Trophoblast cell (in vitro differentiated cells and primary cell): ENCODE measurements around the gene ARFIP1.

ENCODE experiments used
- DNase-seq, 2 donors: peaks; one replicate each; pipeline ENCODE4 v3.0.0-alpha.2; 2016
- H2AFZ ChIP-seq: 2 replicates; pipeline ENCODE4 v1.6.1; 2013; ENCODE audit warnings: low read length, moderate library complexity, mild to moderate bottlenecking; ENCODE audit not compliant: insufficient read depth, poor library complexity
- H2AK5ac ChIP-seq: 2 replicates; pipeline ENCODE4 v1.6.1; 2013; ENCODE audit warnings: mild to moderate bottlenecking, low read length
- H2BK120ac ChIP-seq: 2 replicates; pipeline ENCODE4 v1.6.1; 2013; ENCODE audit warnings: low read length, mild to moderate bottlenecking, moderate library complexity; ENCODE audit not compliant: insufficient read depth, poor library complexity
- H2BK12ac ChIP-seq: 2 replicates; pipeline ENCODE4 v1.6.1; 2013; ENCODE audit warnings: mild to moderate bottlenecking, low read length, moderate library complexity
- H2BK5ac ChIP-seq: 2 replicates; pipeline ENCODE4 v1.6.1; 2013; ENCODE audit warnings: low read length, low read depth, moderate library complexity, mild to moderate bottlenecking; ENCODE audit not compliant: poor library complexity
- H3K14ac ChIP-seq: 2 replicates; pipeline ENCODE4 v1.6.1; 2013; ENCODE audit warnings: mild to moderate bottlenecking, low read length
- H3K18ac ChIP-seq: 2 replicates; pipeline ENCODE4 v1.6.1; 2013; ENCODE audit warnings: mild to moderate bottlenecking, low read length
- H3K23ac ChIP-seq: 2 replicates; pipeline ENCODE4 v1.6.1; 2013; ENCODE audit warnings: low read length
- H3K27ac ChIP-seq: 2 replicates; pipeline ENCODE4 v1.5.1; 2013; ENCODE audit warnings: low read depth, mild to moderate bottlenecking, inconsistent platforms, low read length, moderate library complexity
- H3K27me3 ChIP-seq: 2 replicates; pipeline ENCODE4 v1.6.1; 2013; ENCODE audit warnings: inconsistent platforms, mild to moderate bottlenecking, low read length, moderate library complexity; ENCODE audit not compliant: insufficient read depth
- H3K36me3 ChIP-seq, 2 experiments: 1 replicate in 1 of 2; 2 replicates in 1 of 2; pipeline ENCODE4 v1.6.1; 2013; ENCODE audit warnings: low read length in 2 of 2, mild to moderate bottlenecking in 2 of 2, moderate library complexity in 1 of 2; ENCODE audit not compliant: insufficient read depth in 2 of 2, control insufficient read depth in 1 of 2
- H3K4ac ChIP-seq: 2 replicates; pipeline ENCODE4 v1.6.1; 2013; ENCODE audit warnings: low read depth, mild to moderate bottlenecking, low read length, moderate library complexity
- H3K4me1 ChIP-seq, 2 experiments: 1 replicate in 1 of 2; 2 replicates in 1 of 2; pipeline ENCODE4 v1.6.1; 2013; ENCODE audit warnings: low read length in 2 of 2, mild to moderate bottlenecking in 2 of 2, moderate library complexity in 1 of 2; ENCODE audit not compliant: insufficient read depth in 2 of 2, control insufficient read depth in 1 of 2
- H3K4me2 ChIP-seq: 2 replicates; pipeline ENCODE4 v1.6.1; 2013; ENCODE audit warnings: inconsistent platforms, mild to moderate bottlenecking, low read length, moderate library complexity
- H3K4me3 ChIP-seq: 2 replicates; pipeline ENCODE4 v1.5.1; 2013; ENCODE audit warnings: mild to moderate bottlenecking, low read depth, low read length, inconsistent platforms
- H3K79me1 ChIP-seq: one replicate; pipeline ENCODE4 v1.6.1; 2013; ENCODE audit warnings: low read length
- H3K79me2 ChIP-seq: 2 replicates; pipeline ENCODE4 v1.6.1; 2013; ENCODE audit warnings: low read length, mild to moderate bottlenecking; ENCODE audit not compliant: control insufficient read depth, insufficient read depth, poor library complexity
- H3K9ac ChIP-seq: 2 replicates; pipeline ENCODE4 v1.6.1; 2013; ENCODE audit warnings: mild to moderate bottlenecking, low read length
- H3K9me3 ChIP-seq: 2 replicates; pipeline ENCODE4 v1.6.1; 2013; ENCODE audit warnings: low read depth, mild to moderate bottlenecking, control low read depth, inconsistent platforms, low read length; ENCODE audit not compliant: insufficient read depth
- H4K12ac ChIP-seq: 2 replicates; pipeline ENCODE4 v1.6.1; 2013; ENCODE audit warnings: low read depth, mild to moderate bottlenecking, low read length, moderate library complexity
- H4K8ac ChIP-seq: 2 replicates; pipeline ENCODE4 v1.6.1; 2013; ENCODE audit warnings: low read depth, mild to moderate bottlenecking, low read length, moderate library complexity
- H4K91ac ChIP-seq: one replicate; pipeline ENCODE4 v1.6.1; 2013; ENCODE audit warnings: low read depth, mild to moderate bottlenecking, low read length, moderate library complexity
- WGBS: extraction: QIAGEN DNeasy Blood & Tissue Kit; methylation state at CpG from one replicate; pipeline ENCODE4 v1.1.7; 2013; ENCODE audit warnings: missing lambda C conversion rate; ENCODE audit not compliant: insufficient read length, insufficient coverage; ENCODE audit errors: extremely low coverage; 5-methylcytosine and 5-hydroxymethylcytosine counted together

Gene ARFIP1

DNA sequence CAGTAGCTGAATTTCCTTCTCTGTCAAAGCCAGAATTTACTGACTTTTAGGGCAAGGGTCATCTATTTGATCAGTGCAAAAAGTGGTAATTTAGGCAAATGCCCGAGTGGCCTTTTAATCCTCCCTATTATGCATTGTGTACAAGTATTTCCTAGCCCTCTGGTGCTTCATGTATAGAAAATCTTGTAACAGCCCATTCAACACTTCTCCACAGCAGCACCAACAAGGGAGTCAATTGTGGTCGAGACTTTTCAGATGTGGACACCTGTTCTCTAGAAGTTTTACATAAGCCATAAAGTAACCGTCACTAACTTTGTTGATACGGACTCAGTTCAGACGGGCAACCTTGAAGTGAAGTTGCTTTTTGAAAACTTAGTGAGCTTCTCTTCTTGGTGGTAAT lies 105.4 kb downstream of the ARFIP1 start:
- DNase-seq: no peak
- Histone ChIP-seq H3K4me2 (no peak overlapping the region), H3K79me1 (no peaks in the 10 kb centered on the region), H4K91ac (no peak overlapping the region), H3K27ac (no peak overlapping the region), H3K4me1 (no peaks in the 10 kb centered on the region), H2AFZ (no peak overlapping the region), H3K79me2 (no peaks in the 10 kb centered on the region), H2BK12ac (no peak overlapping the region), H3K9me3 (no peaks in the 10 kb centered on the region), H4K12ac (no peak overlapping the region), H2AK5ac (no peak overlapping the region), H2BK5ac (no peak overlapping the region), H3K4ac (no peak overlapping the region), H3K27me3 (no peaks in the 10 kb centered on the region), H4K8ac (no peak overlapping the region), H3K14ac (no peak overlapping the region), H3K23ac (no peak overlapping the region), H3K9ac (no peak overlapping the region), H3K18ac (no peak overlapping the region), H3K36me3 (peaks cover 0 to 2% of the 10 kb centered on the region in 2 experiments), H2BK120ac (no peak overlapping the region), H3K4me3 (no peak overlapping the region)
- no CpG with 5 or more reads among the region's 5 CpGs for WGBS

- no peak overlapping the region for H2BK12ac ChIP-seq
- H4K8ac ChIP-seq: no peak overlapping the region
- no peak for DNase-seq
- no peak overlapping the region for H2AFZ ChIP-seq
- H3K79me1 ChIP-seq: no peaks in the 10 kb centered on the region
- no peak overlapping the region for H2BK5ac ChIP-seq
- no peaks in the 10 kb centered on the region for H3K27me3 ChIP-seq
- H3K36me3 ChIP-seq: peaks cover 0 to 2% of the 10 kb centered on the region in 2 experiments
- no peak overlapping the region for H3K27ac ChIP-seq
- no peak overlapping the region for H2BK120ac ChIP-seq
- no peak overlapping the region for H3K4me3 ChIP-seq
- H4K91ac ChIP-seq: no peak overlapping the region
- no peak overlapping the region for H3K9ac ChIP-seq
- no peak overlapping the region for H3K4me2 ChIP-seq
- H3K79me2 ChIP-seq: no peaks in the 10 kb centered on the region
- H2AK5ac ChIP-seq: no peak overlapping the region
- no peak overlapping the region for H3K4ac ChIP-seq
- no peaks in the 10 kb centered on the region for H3K9me3 ChIP-seq
- no peak overlapping the region for H3K18ac ChIP-seq
- H4K12ac ChIP-seq: no peak overlapping the region
- WGBS: no CpG with 5 or more reads among the region's 1 CpG
- no peak overlapping the region for H3K14ac ChIP-seq
- H3K23ac ChIP-seq: no peak overlapping the region
- H3K4me1 ChIP-seq: no peaks in the 10 kb centered on the region
Measured at GRCh38 chr4:152886201-152886600, 106.4 kb downstream of the ARFIP1 start.

- H3K79me2 ChIP-seq: no peaks in the 10 kb centered on the region
- H2AK5ac ChIP-seq: no peak overlapping the region
- H2BK120ac ChIP-seq: no peak overlapping the region
- no peak overlapping the region for H3K23ac ChIP-seq
- no peak overlapping the region for H4K91ac ChIP-seq
- H3K9me3 ChIP-seq: no peaks in the 10 kb centered on the region
- no peaks in the 10 kb centered on the region for H3K4me1 ChIP-seq
- H3K27ac ChIP-seq: no peak overlapping the region
- H3K4me3 ChIP-seq: no peak overlapping the region
- H3K4me2 ChIP-seq: no peak overlapping the region
- H2BK12ac ChIP-seq: no peak overlapping the region
- H3K9ac ChIP-seq: no peak overlapping the region
- H4K12ac ChIP-seq: no peak overlapping the region
- H2AFZ ChIP-seq: no peak overlapping the region
- no peak overlapping the region for H3K4ac ChIP-seq
- no peak for DNase-seq
- no peak overlapping the region for H4K8ac ChIP-seq
- H3K79me1 ChIP-seq: no peaks in the 10 kb centered on the region
- no CpG with 5 or more reads among the region's 6 CpGs for WGBS
- H3K18ac ChIP-seq: no peak overlapping the region
- H3K36me3 ChIP-seq: peaks cover 2% of the 10 kb centered on the region in 2 experiments
- H3K27me3 ChIP-seq: no peaks in the 10 kb centered on the region
- no peak overlapping the region for H3K14ac ChIP-seq
- no peak overlapping the region for H2BK5ac ChIP-seq
Measured at GRCh38 chr4:152887981-152888380, 108.2 kb downstream of the ARFIP1 start.

DNA sequence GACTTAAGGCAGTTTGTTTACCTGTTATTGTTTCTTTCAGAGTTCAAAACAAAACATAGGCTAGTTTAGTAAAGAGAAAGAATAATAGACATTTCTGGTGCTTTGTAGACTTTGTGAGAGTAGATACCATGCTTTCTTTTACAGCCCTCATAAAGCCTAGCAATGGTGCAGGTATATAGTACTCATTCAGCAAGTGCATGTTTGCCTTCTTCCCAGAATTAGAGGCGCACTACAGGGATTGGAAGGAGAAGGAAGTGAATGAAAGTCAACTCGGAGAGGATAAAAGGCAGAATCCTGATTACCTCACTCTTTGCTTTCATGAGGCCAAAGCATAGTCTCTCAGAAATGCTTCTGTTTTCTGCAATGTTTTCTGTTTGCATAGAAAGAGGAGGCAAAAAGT lies 113.2 kb downstream of the ARFIP1 start:
- Histone ChIP-seq H3K79me1 (peaks cover 5% of the 10 kb centered on the region), H3K9me3 (no peaks in the 10 kb centered on the region), H2BK120ac (no peak overlapping the region), H3K4me2 (no peak overlapping the region), H4K12ac (no peak overlapping the region), H2AK5ac (no peak overlapping the region), H3K27ac (no peak overlapping the region), H3K4ac (no peak overlapping the region), H4K91ac (no peak overlapping the region), H4K8ac (no peak overlapping the region), H3K18ac (no peak overlapping the region), H3K27me3 (no peaks in the 10 kb centered on the region), H3K9ac (no peak overlapping the region), H2AFZ (no peak overlapping the region), H3K14ac (no peak overlapping the region), H2BK5ac (no peak overlapping the region), H3K4me1 (no peaks in the 10 kb centered on the region), H3K36me3 (peaks cover 0 to 2% of the 10 kb centered on the region in 2 experiments), H3K4me3 (no peak overlapping the region), H2BK12ac (no peak overlapping the region), H3K23ac (no peak overlapping the region), H3K79me2 (no peaks in the 10 kb centered on the region)
- WGBS: no CpG with 5 or more reads among the region's 2 CpGs
- no peak for DNase-seq
